ENCODE results near the gene USP8. TPM values are rescaled to one million over a fixed set of nuclear protein-coding genes. Genes with fewer than 3 reads are reported as not detected.

The USP8 gene
- total and polyA plus RNA-seq, 2 of the 4 experiments (the other 2 are of a cell fraction), result 25.4 to 52.2 TPM

DNA sequence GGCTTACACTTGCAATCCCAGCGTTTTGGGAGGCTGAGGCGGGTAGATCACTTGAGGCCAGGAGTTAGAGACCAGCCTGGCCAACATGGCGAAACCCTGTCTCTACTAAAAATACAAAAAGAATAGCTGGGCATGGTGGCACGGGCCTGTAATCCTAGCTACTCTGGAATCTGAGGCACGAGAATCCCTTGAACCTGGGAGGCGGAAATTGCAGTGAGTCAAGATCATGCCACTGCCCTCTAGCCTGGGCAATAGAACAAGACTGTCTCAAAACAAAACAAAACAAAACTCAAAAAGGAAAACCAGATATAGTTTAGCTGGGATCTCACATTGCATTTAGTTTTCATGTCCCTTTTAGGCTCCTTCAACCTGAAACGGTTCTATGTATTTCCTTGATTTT is 125.1 kb downstream of the USP8 start:
- no peak overlapping the region for H2AK5ac ChIP-seq (ENCODE audit: low read depth, low read length)
- no peak overlapping the region for H3K27ac ChIP-seq (ENCODE audit: insufficient read depth, low read length)
- no peak overlapping the region for H2BK20ac ChIP-seq (ENCODE audit: low read depth, low read length)
- no TSS peak for BruUV-seq (replicated peaks)
- H3K56ac ChIP-seq (ENCODE audit: extremely low read depth, insufficient read depth, low read length), result no peak overlapping the region
- CTCF ChIA-PET, result interaction anchor here (0.6 kb wide), 1 partner anchor 197 kb away, joined by 3 read pairs; no protein-coding TSS in a partner anchor
- no peak overlapping the region for H2BK15ac ChIP-seq (ENCODE audit: low read depth, low read length)
- H3K9me1 ChIP-seq (ENCODE audit: insufficient read depth, low read length), result peaks cover 3% of the 10 kb centered on the region; the same call in 1 of the 2 replicates
- H3K4me2 ChIP-seq (ENCODE audit: low read depth, low read length), result no peak overlapping the region
- no peak overlapping the region for H3K14ac ChIP-seq (replicated peaks; ENCODE audit: low read depth, low read length)
- no peak overlapping the region for H4K5ac ChIP-seq (ENCODE audit: low read depth, low read length)
- no peaks in the 10 kb centered on the region for H4K20me1 ChIP-seq (ENCODE audit: insufficient read depth, low read length)
- intact Hi-C loops (cut with micrococcal nuclease) (no loop called here), dilution Hi-C loops (cut with HindIII; ENCODE audit: low sequenced_read_pairs, unreplicated experiment) (no loop called here), in situ Hi-C loops (cut with MboI; ENCODE audit: low sequenced_read_pairs) (no loop called here)
- H3K27me3 ChIP-seq (ENCODE audit: control insufficient read depth, insufficient read depth, low read length), result no peaks in the 10 kb centered on the region
- no peak overlapping the region for H3K9ac ChIP-seq (ENCODE audit: low read depth, low read length)
- no peak overlapping the region for H3K4me3 ChIP-seq (ENCODE audit: insufficient read depth, low read depth, low read length)
- no peaks in the 10 kb centered on the region for H3K36me3 ChIP-seq (ENCODE audit: control insufficient read depth, insufficient read depth, low read length)
- H2BK120ac ChIP-seq (ENCODE audit: low read depth, low read length), result no peak overlapping the region
- H4K8ac ChIP-seq (ENCODE audit: low read depth in 2 of 2, low read length in 2 of 2), result no peak overlapping the region
- no peak overlapping the region for H3K4ac ChIP-seq (ENCODE audit: low read depth, low read length)
- no peak overlapping the region for H2AK9ac ChIP-seq (replicated peaks; ENCODE audit: low read depth, low read length, poor library complexity)
- POLR2A ChIA-PET (ENCODE audit: unreplicated experiment), result no interaction called here
- no peak overlapping the region for H2BK5ac ChIP-seq (ENCODE audit: low read depth, low read length, poor library complexity, severe bottlenecking)
- H3K9me3 ChIP-seq (ENCODE audit: control insufficient read depth, insufficient read depth, low read length), result no peaks in the 10 kb centered on the region
- DNase-seq (no peak), ATAC-seq (ENCODE audit: low read depth) (no peak)
- no peak overlapping the region for H3K18ac ChIP-seq (ENCODE audit: low read depth, low read length)
- 82% methylated on average over 5 of the region's 7 CpGs; no CpG with 5 or more reads in 1 of the 2 experiments for WGBS, 2 experiments (ENCODE audit: extremely low coverage in 2 of 2, insufficient read length in 1 of 2)
- no peak overlapping the region for H4K91ac ChIP-seq (ENCODE audit: insufficient read depth, low read depth, low read length)
- TF ChIP-seq, protein P1, sequence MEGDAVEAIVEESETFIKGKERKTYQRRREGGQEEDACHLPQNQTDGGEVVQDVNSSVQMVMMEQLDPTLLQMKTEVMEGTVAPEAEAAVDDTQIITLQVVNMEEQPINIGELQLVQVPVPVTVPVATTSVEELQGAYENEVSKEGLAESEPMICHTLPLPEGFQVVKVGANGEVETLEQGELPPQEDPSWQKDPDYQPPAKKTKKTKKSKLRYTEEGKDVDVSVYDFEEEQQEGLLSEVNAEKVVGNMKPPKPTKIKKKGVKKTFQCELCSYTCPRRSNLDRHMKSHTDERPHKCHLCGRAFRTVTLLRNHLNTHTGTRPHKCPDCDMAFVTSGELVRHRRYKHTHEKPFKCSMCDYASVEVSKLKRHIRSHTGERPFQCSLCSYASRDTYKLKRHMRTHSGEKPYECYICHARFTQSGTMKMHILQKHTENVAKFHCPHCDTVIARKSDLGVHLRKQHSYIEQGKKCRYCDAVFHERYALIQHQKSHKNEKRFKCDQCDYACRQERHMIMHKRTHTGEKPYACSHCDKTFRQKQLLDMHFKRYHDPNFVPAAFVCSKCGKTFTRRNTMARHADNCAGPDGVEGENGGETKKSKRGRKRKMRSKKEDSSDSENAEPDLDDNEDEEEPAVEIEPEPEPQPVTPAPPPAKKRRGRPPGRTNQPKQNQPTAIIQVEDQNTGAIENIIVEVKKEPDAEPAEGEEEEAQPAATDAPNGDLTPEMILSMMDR (conservative IDR thresholded peaks at IDR 0.05; ENCODE audit: low read depth, low read length), result no peak
- H2AFZ ChIP-seq (replicated peaks; ENCODE audit: low read length, poor library complexity), result no peak overlapping the region
- no peaks in the 10 kb centered on the region for H3K79me1 ChIP-seq (ENCODE audit: low read depth in 1 of 2, low read length in 2 of 2)
- no peaks in the 10 kb centered on the region; the same call in 1 of the 2 replicates for H3K4me1 ChIP-seq (ENCODE audit: control insufficient read depth, insufficient read depth, low read length)
- no peak overlapping the region for H3K23ac ChIP-seq (ENCODE audit: low read depth, low read length)
